Hematopoietic multipotent progenitor cell treated with erythropoietin and hydrocortisone succinate and interleukin-3 and kit ligand, for 8 days (in vitro differentiated cells): ENCODE data around the gene BHLHE40.
"Not testable (repeated sequence)": the region's sequence is repeated elsewhere in the genome, so short reads cannot be mapped to it uniquely, and the experiment has no call there.

ENCODE experiments used
- DNase-seq: peaks from one replicate; pipeline ENCODE4 v3.0.0-alpha.2; 2015

The BHLHE40 gene

GRCh38 chr3:4979428-4980228 lies at the start of gene BHLHE40:
BHLHE40 (plus strand) TSS chr3:4979437; CDS start chr3:4979719, 282 bp downstream.
- peak; percentile 44 for DNase-seq

GRCh38 chr3:4930501-4930900 lies 48.7 kb upstream of the BHLHE40 start:
- DNase-seq, result no peak

GRCh38 chr3:4934050-4934449 lies 45.2 kb upstream of the BHLHE40 start:
- DNase-seq, result no peak

GRCh38 chr3:4935347-4935746 lies 43.9 kb upstream of the BHLHE40 start:
- no peak for DNase-seq

- no peak for DNase-seq
Observed at GRCh38 chr3:4936982-4937614, 42.1 kb upstream of the BHLHE40 start.

GRCh38 chr3:4938281-4938982 lies 40.8 kb upstream of the BHLHE40 start:
- DNase-seq, result no peak

- no peak for DNase-seq
Observed at GRCh38 chr3:4939276-4939675, 40.0 kb upstream of the BHLHE40 start.

- no peak for DNase-seq
Observed at GRCh38 chr3:4940985-4941384, 38.3 kb upstream of the BHLHE40 start.

GRCh38 chr3:4943549-4943948 lies 35.7 kb upstream of the BHLHE40 start:
- no peak for DNase-seq

- DNase-seq, result no peak
Observed at GRCh38 chr3:4945324-4945723, 33.9 kb upstream of the BHLHE40 start.

GRCh38 chr3:4947028-4947427 lies 32.2 kb upstream of the BHLHE40 start:
- peak; percentile 7 for DNase-seq

- no peak for DNase-seq
Observed at GRCh38 chr3:4948395-4948794, 30.8 kb upstream of the BHLHE40 start.

GRCh38 chr3:4949004-4949403 lies 30.2 kb upstream of the BHLHE40 start:
- DNase-seq, result no peak

- no peak for DNase-seq
Observed at GRCh38 chr3:4949659-4950058, 29.6 kb upstream of the BHLHE40 start.

- no peak for DNase-seq
Observed at GRCh38 chr3:4950351-4950784, 28.9 kb upstream of the BHLHE40 start.

GRCh38 chr3:4950948-4951347 lies 28.3 kb upstream of the BHLHE40 start:
- DNase-seq, result no peak

- DNase-seq, result no peak
Observed at GRCh38 chr3:4953119-4953518, 26.1 kb upstream of the BHLHE40 start.

- no peak for DNase-seq
Observed at GRCh38 chr3:4954256-4955000, 24.8 kb upstream of the BHLHE40 start.

GRCh38 chr3:4956099-4956498 lies 23.1 kb upstream of the BHLHE40 start:
- DNase-seq, result no peak

- no peak for DNase-seq
Observed at GRCh38 chr3:4956738-4957137, 22.5 kb upstream of the BHLHE40 start.

GRCh38 chr3:4957978-4958377 lies 21.3 kb upstream of the BHLHE40 start:
- DNase-seq, result no peak

- DNase-seq, result no peak
Observed at GRCh38 chr3:4959180-4959579, 20.1 kb upstream of the BHLHE40 start.

GRCh38 chr3:4961865-4962264 lies 17.4 kb upstream of the BHLHE40 start:
- DNase-seq, result not testable (repeated sequence)
